SK-N-SH (cell line): ENCODE results near the gene PLEK2.

Source experiments
- CTCF ChIP-seq: fragments of 200-600 bp; sonication (generic); IDR thresholded peaks from 2 replicates; pipeline ENCODE4 v1.6.1; 2017; ENCODE audit warnings: antibody characterized with exemption, mild to moderate bottlenecking, moderate library complexity
- TEAD4 ChIP-seq: IDR thresholded peaks from 2 replicates; pipeline ENCODE4 v1.4.0; 2012; ENCODE audit warnings: mild to moderate bottlenecking, borderline replicate concordance; ENCODE audit not compliant: insufficient read depth
- TF ChIP-seq, protein P1 (sequence below): IDR thresholded peaks from 2 replicates; pipeline ENCODE4 v1.4.0; 2012; ENCODE audit warnings: low read depth

DNA sequence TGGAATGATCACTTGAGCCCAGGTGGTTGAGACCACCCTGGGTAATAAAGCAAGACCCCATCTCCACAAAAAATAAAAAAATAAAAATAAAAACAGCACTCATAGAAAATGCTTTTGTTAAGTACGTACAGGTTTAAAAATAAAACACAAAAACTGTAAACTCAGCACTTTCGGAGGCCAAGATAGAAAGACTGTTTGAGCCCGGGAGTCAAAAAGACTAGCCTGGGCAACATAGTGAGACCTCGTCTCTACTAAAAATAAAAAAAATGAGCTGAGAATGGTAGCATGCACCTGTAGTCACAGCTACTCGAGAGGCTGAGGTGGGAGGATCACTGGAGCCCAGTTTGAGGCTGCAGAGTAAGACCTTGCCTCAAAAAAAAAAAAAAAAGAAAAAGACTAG is 59.9 kb downstream of the PLEK2 start:
- TF ChIP-seq TEAD4 (no peak), CTCF (no peak)
- TF ChIP-seq, protein P1, sequence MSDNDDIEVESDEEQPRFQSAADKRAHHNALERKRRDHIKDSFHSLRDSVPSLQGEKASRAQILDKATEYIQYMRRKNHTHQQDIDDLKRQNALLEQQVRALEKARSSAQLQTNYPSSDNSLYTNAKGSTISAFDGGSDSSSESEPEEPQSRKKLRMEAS = no peak
